GM18868 (cell line): ENCODE measurements around the gene OSBPL10.
A peak's percentile ranks its signal among the peaks of the same experiment; 100 is the strongest.

Experiments used
- ATAC-seq: cut with Tn5 transposase; IDR thresholded peaks from one replicate; pipeline ENCODE4 v1.9.1; 2021; ENCODE audit warnings: mild to moderate bottlenecking, moderate library complexity; ENCODE audit not compliant: unreplicated experiment

Gene OSBPL10

DNA sequence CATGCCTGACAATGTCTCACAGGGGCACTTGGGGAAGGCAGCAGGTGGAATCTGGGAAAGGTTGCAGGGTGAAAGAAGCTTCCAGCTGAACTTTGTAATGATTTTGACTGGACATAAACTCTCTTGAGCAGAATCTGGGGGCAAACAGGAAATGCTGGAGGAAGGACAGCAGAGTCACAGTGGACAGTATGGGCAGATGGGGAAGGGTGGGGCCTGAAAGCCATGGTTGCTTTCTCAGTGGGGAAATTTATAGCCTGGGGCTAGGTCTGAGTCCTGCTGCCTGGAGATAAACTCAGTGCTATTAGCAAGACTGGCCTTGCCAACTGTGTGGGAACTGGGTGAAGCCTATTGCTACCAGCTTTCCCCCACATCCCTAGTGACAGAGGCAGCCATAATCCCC lies 203.2 kb downstream of the OSBPL10 start:
- no peak for ATAC-seq

DNA sequence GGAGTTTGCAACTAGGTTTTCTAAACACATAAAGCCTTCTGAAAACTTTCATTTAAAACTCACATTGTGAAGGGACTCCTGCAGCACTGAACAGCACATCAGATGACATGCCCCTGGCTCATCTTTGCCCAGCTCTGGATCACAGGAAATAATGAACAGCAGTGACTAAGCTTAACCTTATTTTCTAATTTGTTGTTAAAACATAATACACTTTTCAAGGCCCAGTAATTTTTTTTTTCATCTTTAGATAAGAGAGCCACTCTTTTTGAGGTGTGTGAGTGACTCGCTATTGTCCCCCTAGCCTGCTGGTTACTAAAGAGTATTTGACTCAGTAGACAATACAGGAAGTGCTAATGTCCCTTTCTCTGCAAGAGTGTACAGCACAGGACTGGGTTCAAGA lies 204.0 kb downstream of the OSBPL10 start:
- ATAC-seq: no peak

DNA sequence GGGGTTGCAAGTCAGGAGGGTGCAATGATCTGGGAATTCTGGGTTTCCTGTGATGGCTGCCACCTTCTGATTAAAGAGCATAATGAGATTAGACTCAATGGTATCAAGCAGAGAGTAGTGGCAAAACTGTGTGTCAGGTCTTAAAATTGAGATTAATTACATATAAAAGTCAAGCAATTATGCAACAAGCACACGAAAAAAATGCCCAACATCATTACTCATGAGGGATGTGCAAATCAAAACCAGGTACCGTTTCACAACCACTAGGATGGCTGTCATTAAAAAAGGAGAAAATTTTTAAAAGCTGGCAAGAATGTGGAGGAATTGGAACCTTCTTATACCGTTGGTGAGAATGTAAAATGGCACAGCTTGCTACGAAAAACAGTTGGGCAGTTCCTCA lies 205.0 kb downstream of the OSBPL10 start:
- ATAC-seq: no peak

DNA sequence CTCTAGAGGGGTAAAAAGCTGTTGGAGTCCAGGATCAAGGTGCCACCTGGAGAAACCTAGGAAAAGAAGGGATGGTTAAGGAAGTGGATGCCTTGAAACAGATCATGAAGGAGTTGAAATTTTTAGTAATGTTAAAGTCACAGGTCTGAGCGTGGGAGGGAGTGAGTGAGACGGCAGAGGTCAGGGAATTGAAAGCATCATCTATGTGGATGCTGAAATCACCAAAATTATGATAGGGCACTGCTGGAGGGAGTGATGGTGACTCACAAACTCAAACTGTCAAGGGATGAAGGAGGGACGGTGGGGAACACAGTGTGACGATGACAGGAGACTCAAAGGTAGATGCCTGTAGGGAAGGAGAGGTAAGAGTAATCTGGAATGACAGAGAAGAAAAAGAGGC lies 205.7 kb downstream of the OSBPL10 start:
- ATAC-seq: no peak

DNA sequence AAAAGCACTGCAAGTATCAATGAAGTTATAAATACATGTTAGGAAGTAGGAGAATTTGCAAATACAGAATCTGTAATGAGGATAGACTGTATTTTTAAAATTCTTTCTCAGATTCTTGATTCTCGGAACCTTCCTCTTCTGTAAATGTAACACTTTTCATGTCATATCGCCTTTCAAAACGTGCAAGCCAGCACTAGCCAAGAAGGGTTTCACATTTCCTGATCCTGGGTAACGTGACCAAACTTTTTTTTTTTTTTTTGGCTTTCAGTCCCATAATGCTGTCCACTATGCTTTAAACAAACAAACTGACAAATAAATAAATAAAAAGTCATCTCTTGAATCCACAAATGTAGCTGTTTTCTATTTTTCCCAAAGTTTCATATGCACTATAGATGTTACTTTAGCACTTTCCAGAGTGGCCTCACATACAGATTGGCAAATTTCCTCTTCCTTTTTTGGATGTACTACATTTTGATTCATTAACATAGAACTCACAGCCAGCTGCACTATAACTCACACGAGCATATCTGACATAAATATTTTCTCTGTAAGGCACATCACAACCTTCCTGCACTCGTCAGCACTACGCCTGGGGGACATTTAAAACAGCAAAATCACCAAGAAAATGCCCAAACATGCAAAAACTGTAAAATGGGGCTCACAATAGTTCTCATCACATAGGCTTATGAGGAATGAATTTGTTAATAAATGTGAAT lies 208.1 kb downstream of the OSBPL10 start:
- no peak for ATAC-seq

DNA sequence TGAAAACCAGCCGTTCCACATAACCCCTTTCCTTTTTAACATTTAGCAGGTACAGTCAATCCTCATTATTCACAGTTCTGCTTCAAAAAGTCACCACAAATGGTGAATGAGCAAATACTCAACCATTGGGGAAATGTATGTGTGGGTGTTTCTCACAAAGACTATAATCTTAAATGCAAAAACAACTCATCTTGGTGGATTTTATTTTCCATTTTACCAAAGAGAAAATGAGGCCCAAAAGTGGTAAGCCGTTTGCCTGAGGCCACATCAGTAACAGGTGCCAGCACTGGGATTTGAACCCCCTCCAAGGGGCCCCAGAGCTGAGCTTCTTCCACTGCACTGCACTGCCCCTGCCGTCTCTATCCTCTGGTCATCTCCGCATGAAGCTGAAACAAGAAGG lies 208.8 kb downstream of the OSBPL10 start:
- ATAC-seq: no peak

DNA sequence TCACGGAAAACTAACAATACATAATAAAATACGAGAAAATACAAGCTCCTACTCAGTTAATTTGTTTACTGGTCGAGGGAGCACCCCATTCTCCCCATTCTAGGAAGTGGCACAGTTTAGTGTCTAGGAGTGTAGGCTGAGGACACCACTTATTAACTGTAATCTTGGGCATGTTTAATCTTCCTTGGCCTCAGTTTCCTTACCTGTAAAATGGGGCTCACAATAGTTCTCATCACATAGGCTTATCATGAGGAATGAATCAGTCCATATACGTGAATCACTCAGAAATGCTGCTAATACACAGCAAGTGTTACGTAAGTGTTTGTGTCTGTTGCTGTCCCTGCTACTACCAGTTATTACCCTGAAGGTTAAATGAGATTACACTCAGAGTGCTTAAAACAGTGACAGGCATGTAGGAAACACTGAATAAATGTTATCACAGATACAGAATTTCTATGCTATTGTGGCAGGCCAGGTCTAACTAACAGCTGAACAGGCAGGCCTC lies 210.2 kb downstream of the OSBPL10 start:
- ATAC-seq: no peak

DNA sequence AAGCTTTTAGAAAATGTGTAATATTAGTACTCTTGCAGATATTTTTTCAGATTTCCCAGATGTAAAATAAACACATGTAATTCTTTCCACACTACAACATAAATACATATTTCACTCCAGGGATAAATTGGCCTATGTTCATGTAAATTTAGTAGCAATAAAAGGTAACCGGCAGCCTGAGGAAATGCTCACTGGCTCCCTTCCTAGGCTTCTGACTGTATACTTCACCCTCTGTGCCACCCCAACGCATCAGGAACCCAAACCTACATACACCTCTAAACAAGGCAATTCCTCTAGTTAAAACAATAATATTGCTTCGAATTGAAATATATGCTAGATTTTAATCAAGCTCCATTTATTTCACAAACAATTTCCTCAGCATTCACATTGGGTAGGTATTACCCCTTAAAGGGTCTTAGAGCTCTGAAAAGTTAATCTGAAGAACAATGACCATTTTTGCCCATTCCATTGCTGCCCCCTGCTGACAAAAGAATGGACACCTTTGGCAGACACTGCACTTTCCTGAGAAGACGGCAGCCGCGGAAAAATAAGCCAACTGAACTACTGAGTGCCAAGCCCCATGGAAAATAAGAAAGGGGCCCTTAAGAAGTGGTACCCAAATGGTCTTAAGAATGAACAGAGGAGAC lies 212.5 kb downstream of the OSBPL10 start:
- no peak for ATAC-seq

DNA sequence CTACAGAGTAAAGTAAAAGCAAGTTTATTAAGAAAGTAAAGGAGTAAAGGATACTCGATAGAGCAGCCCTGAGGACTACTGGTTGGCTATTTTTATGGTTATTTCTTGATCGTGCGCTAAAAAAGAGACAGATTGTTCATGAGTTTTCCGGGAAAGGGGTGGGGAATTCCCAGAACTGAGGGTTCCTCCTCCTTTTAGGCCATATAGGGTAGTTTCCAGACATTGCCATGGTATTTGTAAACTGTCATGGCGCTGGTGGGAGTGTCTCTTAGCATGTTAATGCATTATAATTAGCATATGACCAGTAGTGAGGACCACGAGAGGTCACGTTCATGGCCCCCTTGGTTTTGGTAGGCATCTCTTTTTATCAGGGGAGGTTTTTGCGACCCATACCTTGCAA lies 213.1 kb downstream of the OSBPL10 start:
- no peak for ATAC-seq

DNA sequence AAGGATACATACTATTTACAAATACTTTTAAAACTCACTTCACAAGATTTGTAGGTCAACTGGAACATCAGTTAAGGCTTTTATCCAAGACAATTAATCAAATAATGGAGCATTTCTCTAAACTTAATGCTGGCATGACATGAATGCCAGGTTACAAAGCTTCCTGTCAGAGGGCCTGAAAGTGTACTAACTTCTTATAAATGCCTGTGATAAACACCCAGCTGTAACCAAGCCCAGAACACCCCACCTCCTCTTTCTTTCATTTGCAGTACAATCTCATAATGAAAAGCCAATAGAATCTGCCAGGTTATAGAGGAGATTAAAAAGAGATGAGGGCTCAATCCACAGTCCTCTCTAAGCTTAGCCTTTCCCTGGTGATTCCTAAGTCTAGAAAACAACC lies 214.4 kb downstream of the OSBPL10 start:
- no peak for ATAC-seq

DNA sequence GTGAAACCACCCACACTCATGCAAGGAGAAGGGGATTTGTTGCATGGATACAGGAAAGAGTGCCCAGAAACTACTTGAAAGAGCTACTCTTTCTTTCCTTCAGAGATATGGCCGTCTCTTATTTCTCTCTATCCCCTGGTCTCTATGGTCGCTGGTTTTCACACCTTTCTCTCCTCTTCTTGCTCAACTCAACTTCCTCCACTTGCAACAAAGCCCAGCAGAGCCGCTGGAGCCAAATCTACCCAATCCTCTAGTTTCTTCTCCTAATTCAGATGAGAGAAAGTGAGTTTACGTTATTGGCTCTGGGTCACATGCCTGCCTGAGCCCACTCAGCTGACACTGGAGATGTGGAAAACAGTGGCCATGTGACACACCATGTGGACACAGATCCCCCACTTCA lies 215.2 kb downstream of the OSBPL10 start:
- ATAC-seq: no peak

DNA sequence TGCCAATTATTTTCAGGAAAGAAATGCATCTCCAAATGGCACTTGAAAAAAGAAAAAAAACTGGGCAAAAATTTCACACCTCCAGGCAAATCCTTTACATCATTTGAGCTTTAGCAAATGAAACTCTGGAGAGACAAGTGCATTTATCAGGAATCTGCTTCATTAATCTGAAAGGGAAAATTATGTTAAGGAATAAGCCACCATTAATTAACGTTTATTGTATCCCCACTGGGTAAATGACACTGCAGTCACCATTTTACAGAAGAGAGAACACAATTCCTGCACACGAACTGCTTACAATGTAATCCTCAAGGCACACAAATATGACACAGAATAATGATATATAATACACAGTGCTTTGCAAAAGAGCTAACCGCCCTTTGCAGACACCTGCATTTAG lies 217.3 kb downstream of the OSBPL10 start:
- no peak for ATAC-seq

DNA sequence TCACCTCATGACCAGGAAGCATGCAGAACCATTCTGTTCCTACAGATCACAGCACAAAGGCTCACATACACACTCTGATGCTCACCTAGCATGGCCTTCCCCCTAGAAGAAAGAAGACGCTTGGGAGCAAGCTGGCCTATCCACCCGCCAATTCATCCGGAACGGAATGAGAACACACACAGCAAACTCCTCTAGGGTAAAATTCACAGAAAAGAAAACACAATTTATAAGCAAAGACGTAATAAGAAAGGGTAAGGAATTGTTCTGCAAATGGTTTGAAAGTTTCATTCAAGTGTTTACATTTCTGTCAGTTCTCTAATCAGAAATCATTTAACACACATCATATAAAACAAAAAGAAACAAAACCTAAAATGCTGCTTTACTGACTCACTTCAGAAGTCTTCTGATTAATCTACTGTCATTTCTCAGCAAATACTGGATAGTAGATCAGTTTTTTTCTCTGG lies 218.1 kb downstream of the OSBPL10 start:
- no peak for ATAC-seq

DNA sequence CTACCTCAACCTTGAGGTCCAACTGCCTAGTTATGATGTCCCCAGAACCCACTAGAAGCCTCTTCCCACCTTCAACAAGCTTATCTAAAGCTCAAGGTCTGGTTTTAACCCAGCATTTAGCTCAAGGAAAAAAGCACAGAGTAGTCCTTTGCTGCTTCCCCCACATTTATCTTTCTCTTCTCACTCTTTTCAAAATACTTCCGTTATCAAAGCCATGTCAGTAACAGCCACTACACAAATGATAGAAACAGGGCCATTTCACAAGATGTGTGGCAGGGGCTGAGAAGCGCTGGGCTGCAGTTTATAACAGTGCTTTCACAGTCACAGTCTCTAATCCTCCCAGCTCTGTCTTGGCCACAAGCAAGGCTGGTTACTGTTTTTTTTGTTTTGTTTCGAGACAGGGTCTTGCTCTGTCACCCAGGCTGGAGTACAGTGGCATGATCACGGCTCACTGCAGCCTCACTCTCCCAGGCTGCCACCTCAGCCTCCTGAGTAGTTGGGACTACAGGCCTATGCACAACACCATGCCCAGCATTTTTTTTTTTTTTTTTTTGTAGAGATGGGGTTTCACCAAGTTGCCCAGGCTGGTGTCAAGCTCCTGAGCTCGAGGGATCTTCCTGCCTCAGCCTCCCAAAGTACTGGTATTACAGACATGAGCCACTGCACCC lies 218.8 kb downstream of the OSBPL10 start:
- no peak for ATAC-seq

DNA sequence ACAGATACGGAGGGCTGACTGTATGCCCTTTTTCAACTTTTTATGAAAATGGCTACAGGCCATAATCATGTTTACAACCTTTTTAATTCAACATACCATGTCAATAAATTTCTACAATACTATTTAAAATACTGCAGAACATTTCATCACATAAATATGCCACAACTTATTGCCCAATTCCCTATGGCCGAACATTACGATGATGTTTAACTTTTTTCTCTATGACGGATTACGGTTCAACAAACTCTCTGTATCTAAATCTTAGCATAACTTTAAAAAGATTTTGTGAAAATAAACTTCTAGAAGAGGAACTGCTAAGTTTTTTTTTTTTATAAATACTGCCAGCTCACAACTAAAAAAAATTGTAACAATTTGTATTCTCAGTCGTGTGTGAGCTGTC lies 220.4 kb downstream of the OSBPL10 start:
- ATAC-seq: no peak

DNA sequence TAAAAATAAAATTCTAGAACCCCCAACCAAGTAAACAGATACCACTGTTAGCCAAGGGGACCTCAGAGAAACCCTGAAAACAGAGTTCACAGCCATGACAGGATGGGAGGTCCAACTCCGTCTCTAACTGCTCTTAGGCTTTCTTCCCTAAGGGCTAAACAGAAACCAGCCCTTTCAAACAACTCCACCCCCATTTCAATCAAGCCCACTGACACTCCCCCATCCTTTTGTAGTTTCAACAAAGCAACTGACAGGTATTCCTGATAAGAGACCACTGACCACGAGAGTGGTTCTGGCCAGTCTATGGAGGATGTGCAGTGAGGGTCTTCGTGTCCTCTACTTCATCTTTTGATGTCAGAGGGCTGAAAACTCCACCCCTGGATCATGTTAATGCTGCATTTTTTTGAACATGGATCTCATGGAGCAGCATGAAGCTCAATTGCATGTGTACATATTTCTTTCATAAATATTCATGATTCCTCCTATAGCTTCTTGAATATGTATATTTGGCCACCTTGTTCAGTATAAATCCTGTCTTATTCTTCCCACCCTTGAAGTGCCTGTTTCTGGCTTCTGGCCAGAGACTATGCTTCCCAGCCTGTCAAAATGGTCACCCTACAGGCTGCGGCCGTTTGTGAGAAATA lies 222.6 kb downstream of the OSBPL10 start:
- no peak for ATAC-seq

DNA sequence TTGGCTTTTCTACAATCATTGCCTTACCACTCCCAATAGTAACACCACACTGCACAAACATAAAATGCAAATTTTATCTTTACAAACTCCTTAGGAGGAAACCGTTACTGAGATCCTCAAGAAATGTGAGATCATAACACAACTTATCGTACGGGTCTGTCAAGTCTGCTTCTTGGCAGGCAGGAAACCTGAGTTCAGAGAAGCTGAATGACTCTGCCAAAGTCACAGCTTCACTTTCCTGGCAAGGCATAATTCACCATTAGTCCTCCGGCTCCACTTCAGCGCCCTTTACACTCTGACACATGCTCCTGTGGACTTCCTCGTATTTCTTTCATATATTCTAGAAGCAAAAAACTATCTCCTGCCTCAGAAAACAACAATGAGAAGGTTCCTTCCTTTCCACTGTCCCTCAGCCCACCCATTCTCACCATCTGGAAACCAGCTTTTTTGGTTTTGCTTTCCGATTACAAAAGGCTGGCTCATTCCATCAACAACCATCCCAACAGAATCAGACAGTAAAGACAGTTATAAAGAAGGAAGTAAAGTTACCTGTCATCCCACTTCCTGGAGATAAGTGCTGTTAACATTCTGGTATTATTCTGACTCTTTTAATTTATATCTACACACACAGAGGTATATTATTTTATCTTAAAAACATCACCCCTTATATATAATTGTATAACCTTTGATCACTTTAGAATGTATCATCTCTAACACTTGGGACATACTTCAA lies 225.0 kb downstream of the OSBPL10 start:
- no peak for ATAC-seq

DNA sequence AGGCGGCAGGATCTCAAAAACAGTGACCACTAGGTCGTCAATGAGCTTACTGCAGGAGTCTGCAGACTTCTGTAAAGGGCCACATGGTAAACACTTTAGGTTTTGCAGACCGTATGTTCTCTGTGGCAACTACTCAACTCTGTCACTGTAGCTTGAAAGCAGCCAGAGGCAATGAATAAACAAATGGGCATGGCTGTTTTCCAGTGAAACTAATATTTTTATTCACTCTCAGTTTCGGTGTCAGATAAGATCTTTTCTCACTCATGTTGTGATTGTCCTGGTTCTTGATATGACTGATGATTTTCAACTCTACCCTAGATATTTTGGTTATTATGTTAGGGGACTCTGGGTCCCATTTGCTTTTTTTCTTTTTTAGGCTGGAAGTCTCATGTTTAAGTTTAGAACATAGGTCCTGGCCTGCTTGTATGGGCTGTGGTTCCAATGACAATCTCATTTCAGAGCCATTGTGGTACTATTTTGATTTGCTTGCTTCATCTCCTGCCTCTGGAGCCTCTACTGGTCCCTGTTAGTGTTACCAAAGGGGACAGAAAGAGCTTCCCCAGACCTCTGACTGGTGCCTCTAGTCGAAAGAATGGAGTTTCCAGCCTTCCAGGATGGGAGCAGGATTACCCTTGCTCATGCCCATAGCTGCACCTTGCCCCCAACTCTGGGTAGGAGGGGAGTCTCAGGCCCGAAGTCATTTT lies 226.3 kb downstream of the OSBPL10 start:
- ATAC-seq: peak; percentile 95

DNA sequence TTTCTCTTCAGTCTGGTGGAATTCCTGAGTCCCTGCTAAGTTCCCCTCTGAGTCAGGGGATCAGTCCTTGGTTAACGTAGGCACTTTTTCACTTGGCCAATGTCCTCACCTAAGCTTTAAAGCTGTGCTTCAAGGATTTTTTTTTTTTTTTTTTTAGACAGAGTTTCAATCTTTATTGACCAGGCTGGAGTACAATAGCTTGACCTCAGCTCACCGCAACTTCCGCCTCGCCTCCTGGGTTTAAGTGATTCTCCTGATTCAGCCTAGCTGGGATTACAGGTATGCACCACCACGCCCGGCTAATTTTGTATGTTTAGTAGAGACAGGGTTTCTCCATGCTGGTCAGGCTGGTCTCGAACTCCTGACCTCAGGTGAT lies 228.0 kb downstream of the OSBPL10 start:
- ATAC-seq: no peak

DNA sequence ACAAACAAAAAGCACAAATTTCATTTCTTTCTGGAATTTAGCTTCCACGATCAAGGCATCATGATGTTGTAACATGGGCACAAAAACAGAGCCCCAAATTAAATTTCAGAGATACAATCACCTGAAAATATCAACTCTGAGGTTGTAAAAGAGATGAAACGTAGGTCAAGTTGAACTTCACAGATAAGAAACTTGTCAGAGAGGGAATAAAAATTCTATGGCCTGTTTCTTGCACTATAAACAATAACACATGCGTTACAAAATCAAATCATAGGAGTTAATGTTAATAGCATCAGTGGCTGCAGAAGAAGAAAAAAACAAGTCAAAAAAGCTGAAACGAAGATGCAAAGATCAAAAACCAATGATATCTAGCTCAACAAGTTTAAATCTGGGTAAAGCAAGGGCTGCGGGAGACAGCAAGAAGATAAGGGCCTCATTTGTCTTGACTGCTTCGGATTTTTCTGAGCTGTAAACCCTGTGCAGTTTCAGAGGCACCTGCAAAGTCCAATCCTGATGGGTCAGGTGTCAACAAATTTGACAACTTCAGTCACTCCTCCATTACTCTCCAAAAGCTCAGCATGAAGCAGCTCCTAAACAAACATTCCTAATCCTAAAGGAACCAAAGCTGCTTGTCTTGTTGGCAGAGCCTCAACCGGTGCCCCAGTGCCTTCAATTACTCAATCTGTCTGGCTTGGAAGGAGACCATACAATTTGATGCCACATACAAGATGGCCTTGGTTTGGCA lies 228.6 kb downstream of the OSBPL10 start:
- ATAC-seq: no peak
